Keratinocyte (primary cell): Measurements from ENCODE around the gene C2orf49. TPM values are rescaled to one million over a fixed set of nuclear protein-coding genes. Genes with fewer than 3 reads are reported as not detected.

ENCODE experiments used
- DNase-seq: peaks from one replicate; pipeline ENCODE4 v3.0.0-alpha.2; 2011; ENCODE audit warnings: low read depth, missing footprints, low spot score
- FAIRE-seq: peaks from 2 replicates; lab custom pipeline; 2011; peaks lifted over from hg19 to GRCh38; lab: Jason Lieb, UNC
- H2AFZ ChIP-seq: 2 replicates; pipeline ENCODE4 v1.6.0; 2012; ENCODE audit warnings: low read length, control low read depth, inconsistent platforms; ENCODE audit not compliant: control insufficient read depth
- H3K27ac ChIP-seq: 2 replicates; pipeline ENCODE4 v1.5.1; 2011; ENCODE audit warnings: low read length; ENCODE audit not compliant: control insufficient read depth, insufficient read depth
- H3K27me3 ChIP-seq: 3 replicates; pipeline ENCODE4 v1.6.0; 2011; ENCODE audit warnings: low read length; ENCODE audit not compliant: control insufficient read depth, insufficient read depth; ENCODE audit errors: extremely low read depth
- H3K36me3 ChIP-seq, 2 experiments: 2 replicates in 1 of 2; 3 replicates in 1 of 2; pipeline ENCODE4 v1.5.1; 2011; ENCODE audit warnings: low read length in 2 of 2, mild to moderate bottlenecking in 1 of 2; ENCODE audit not compliant: control insufficient read depth in 2 of 2, insufficient read depth in 2 of 2; ENCODE audit errors: extremely low read depth in 1 of 2
- H3K4me1 ChIP-seq: 3 replicates; pipeline ENCODE4 v1.5.1; 2011; ENCODE audit warnings: low read length; ENCODE audit not compliant: control insufficient read depth, insufficient read depth; ENCODE audit errors: extremely low read depth
- H3K4me2 ChIP-seq: 3 replicates; pipeline ENCODE4 v1.6.0; 2011; ENCODE audit warnings: low read depth, low read length; ENCODE audit not compliant: control insufficient read depth, insufficient read depth; ENCODE audit errors: extremely low read depth
- H3K4me3 ChIP-seq, 3 experiments: fragments of 200-600 bp in 1 of 3; sonication (generic) in 1 of 3; 2 replicates in 2 of 3; 3 replicates in 1 of 3; pipeline ENCODE4 v1.5.1; 2011 to 2016; ENCODE audit warnings: low read length in 3 of 3, mild to moderate bottlenecking in 3 of 3, control low read depth in 2 of 3, inconsistent platforms in 1 of 3, low read depth in 1 of 3, mixed read lengths in 1 of 3, mixed run types in 1 of 3, moderate library complexity in 1 of 3; ENCODE audit not compliant: control insufficient read depth in 2 of 3, insufficient read depth in 2 of 3; ENCODE audit errors: extremely low read depth in 1 of 3
- H3K79me2 ChIP-seq: 2 replicates; pipeline ENCODE4 v1.6.0; 2012; ENCODE audit warnings: low read length; ENCODE audit not compliant: control insufficient read depth, insufficient read depth
- H3K9ac ChIP-seq: 3 replicates; pipeline ENCODE4 v1.6.0; 2011; ENCODE audit warnings: low read length; ENCODE audit not compliant: control insufficient read depth, insufficient read depth; ENCODE audit errors: extremely low read depth
- H3K9me1 ChIP-seq: 3 replicates; pipeline ENCODE4 v1.6.0; 2011; ENCODE audit warnings: low read length; ENCODE audit not compliant: control insufficient read depth, insufficient read depth; ENCODE audit errors: extremely low read depth
- H3K9me3 ChIP-seq: 2 replicates; pipeline ENCODE4 v1.5.1; 2012; ENCODE audit warnings: low read depth, low read length; ENCODE audit not compliant: control insufficient read depth
- H4K20me1 ChIP-seq: 3 replicates; pipeline ENCODE4 v1.6.0; 2011; ENCODE audit warnings: low read length; ENCODE audit not compliant: control insufficient read depth, insufficient read depth; ENCODE audit errors: extremely low read depth
- EZH2 ChIP-seq: IDR thresholded peaks from one replicate; pipeline ENCODE4 v1.6.1; 2012; ENCODE audit warnings: inconsistent platforms, mild to moderate bottlenecking, low read length, moderate library complexity
- dilution Hi-C: fragments of 300-500 bp; cut with MboI; formaldehyde crosslinking; loops from one replicate; pipeline ENCODE4 v1.7.0; 2020; ENCODE audit warnings: low sequenced_read_pairs; ENCODE audit not compliant: extremely low pct_ligation_motif_present
- polyA plus RNA-seq, 5 experiments: library from polyadenylated mRNA; depleted of rRNA in 3 of 5; stranded (reverse) in 3 of 5; stranded (forward) in 1 of 5; unstranded in 1 of 5; fragments of >200 nt; gene quantifications; 1 replicate in 1 of 5; 2 replicates in 3 of 5; 3 replicates in 1 of 5; pipeline versions ENCODE4 v1.2.1 to v1.2.3, GENCODE V29; 2011 to 2012; ENCODE audit warnings: missing spikeins in 2 of 5, low read depth in 1 of 5, low replicate concordance in 1 of 5
- TF ChIP-seq, protein P1 (sequence below), 3 experiments: IDR thresholded peaks in 1 of 3; conservative IDR thresholded peaks in 1 of 3; optimal IDR thresholded peaks in 1 of 3; 2 replicates in 2 of 3; 3 replicates in 1 of 3; pipeline versions ENCODE3 to v1.5.1; 2011; ENCODE audit warnings: low read length in 3 of 3, mild to moderate bottlenecking in 3 of 3, moderate library complexity in 2 of 3, control low read depth in 1 of 3, inconsistent platforms in 1 of 3; ENCODE audit not compliant: insufficient read depth in 2 of 3; ENCODE audit errors: extremely low read depth in 1 of 3

C2orf49 gene
- polyA plus RNA-seq, 1 donor (not counting 4 experiments of a cell fraction or from before 2014, with no cell fraction given), result 19.4 TPM

DNA sequence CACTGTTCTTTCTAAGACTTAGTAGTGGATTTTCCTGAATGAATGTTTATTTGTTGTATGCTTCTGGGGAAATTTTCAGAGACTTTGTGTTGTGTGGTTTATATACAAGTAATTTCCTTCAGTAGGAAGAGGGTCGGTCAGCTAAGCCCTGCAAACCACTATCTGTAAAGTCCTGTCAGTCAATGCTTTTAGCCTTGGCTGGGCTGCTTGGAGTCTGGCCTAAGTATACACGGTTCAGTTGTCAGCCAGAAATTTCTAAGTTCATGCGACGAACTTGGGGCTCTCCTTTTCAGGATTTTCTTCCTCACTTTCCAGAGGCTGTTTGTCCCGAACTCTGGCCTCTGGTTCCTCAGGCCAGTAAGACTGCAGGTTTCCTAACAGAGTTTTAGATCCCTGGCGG is 21.3 kb downstream of the C2orf49 start:
- Histone ChIP-seq H3K9me1 (no peaks in the 10 kb centered on the region), H3K4me1 (no peaks in the 10 kb centered on the region), H3K27ac (no peak overlapping the region), H3K4me3 (no peak overlapping the region), H3K36me3 (peaks cover 32 to 38% of the 10 kb centered on the region in 2 experiments), H3K79me2 (peaks cover 4% of the 10 kb centered on the region), H2AFZ (no peak overlapping the region), H3K9ac (no peak overlapping the region), H3K4me2 (no peak overlapping the region), H4K20me1 (no peaks in the 10 kb centered on the region), H3K27me3 (no peaks in the 10 kb centered on the region), H3K9me3 (no peaks in the 10 kb centered on the region)
- no peak for FAIRE-seq
- TF ChIP-seq EZH2, result no peak
- TF ChIP-seq, protein P1, sequence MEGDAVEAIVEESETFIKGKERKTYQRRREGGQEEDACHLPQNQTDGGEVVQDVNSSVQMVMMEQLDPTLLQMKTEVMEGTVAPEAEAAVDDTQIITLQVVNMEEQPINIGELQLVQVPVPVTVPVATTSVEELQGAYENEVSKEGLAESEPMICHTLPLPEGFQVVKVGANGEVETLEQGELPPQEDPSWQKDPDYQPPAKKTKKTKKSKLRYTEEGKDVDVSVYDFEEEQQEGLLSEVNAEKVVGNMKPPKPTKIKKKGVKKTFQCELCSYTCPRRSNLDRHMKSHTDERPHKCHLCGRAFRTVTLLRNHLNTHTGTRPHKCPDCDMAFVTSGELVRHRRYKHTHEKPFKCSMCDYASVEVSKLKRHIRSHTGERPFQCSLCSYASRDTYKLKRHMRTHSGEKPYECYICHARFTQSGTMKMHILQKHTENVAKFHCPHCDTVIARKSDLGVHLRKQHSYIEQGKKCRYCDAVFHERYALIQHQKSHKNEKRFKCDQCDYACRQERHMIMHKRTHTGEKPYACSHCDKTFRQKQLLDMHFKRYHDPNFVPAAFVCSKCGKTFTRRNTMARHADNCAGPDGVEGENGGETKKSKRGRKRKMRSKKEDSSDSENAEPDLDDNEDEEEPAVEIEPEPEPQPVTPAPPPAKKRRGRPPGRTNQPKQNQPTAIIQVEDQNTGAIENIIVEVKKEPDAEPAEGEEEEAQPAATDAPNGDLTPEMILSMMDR (optimal IDR thresholded peaks at IDR 0.05 in 1 of 3, IDR thresholded peaks at IDR 0.05 in 1 of 3, conservative IDR thresholded peaks at IDR 0.05 in 1 of 3; ENCODE audit: extremely low read depth in 1 of 3, insufficient read depth in 2 of 3, low read length in 3 of 3), result no peak
- dilution Hi-C loops, result no loop called here
- DNase-seq, result no peak

- Histone ChIP-seq H3K9ac (no peak overlapping the region), H3K4me3 (no peak overlapping the region), H3K4me1 (no peaks in the 10 kb centered on the region), H3K27me3 (no peaks in the 10 kb centered on the region), H3K27ac (no peak overlapping the region), H3K9me3 (no peaks in the 10 kb centered on the region), H3K36me3 (peaks cover 46 to 48% of the 10 kb centered on the region in 2 experiments), H3K79me2 (peaks cover 10% of the 10 kb centered on the region), H3K9me1 (no peaks in the 10 kb centered on the region), H4K20me1 (no peaks in the 10 kb centered on the region), H3K4me2 (no peak overlapping the region), H2AFZ (no peak overlapping the region)
- no peak for FAIRE-seq
- no peak for DNase-seq
- TF ChIP-seq, protein P1 (optimal IDR thresholded peaks at IDR 0.05 in 1 of 3, IDR thresholded peaks at IDR 0.05 in 1 of 3, conservative IDR thresholded peaks at IDR 0.05 in 1 of 3; ENCODE audit: extremely low read depth in 1 of 3, insufficient read depth in 2 of 3, low read length in 3 of 3), result no peak
- TF ChIP-seq EZH2, result no peak
- dilution Hi-C loops, result no loop called here
These were observed 24.0 kb downstream of the C2orf49 start for GRCh38 chr2:105361102-105361889.
